ENCODE results near the gene LRRC8C.

The LRRC8C gene

DNA sequence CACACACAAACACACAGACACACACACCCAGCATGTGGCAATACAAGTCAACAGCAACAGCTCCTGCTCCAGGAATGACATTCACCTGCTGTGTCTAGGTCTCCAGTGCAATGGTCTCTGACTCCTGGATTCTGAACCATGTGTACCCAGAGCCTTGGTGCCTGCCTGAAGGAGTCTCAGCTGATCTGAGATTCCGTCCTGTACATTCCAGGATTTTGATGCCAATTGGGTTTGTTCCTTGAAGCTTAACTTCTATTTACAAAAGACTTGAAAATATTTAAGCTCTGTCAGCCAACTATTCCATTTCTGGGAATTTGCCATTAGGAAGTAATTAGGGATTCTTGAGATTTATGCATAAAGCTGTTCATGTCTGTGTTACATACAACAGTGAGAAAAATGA lies 102.6 kb downstream of the LRRC8C start:
- no peak overlapping the region for H3K9ac ChIP-seq (ENCODE audit: low read length)
- H3K27me3 ChIP-seq (ENCODE audit: control insufficient read depth in 1 of 2, insufficient read depth in 1 of 2, low read length in 2 of 2) = no peaks in the 10 kb centered on the region
- no peaks in the 10 kb centered on the region for H3K79me1 ChIP-seq (replicated peaks; ENCODE audit: low read length, poor library complexity, severe bottlenecking)
- no peak for DNase-seq
- H4K8ac ChIP-seq (ENCODE audit: low read length) = no peak overlapping the region
- H3K4me2 ChIP-seq (ENCODE audit: low read length, poor library complexity, severe bottlenecking) = no peak overlapping the region
- H3K4me1 ChIP-seq (ENCODE audit: control insufficient read depth, insufficient read depth, low read depth, low read length) = no peaks in the 10 kb centered on the region
- no peak overlapping the region for H3K27ac ChIP-seq (ENCODE audit: low read length, poor library complexity, severe bottlenecking)
- H3K36me3 ChIP-seq (ENCODE audit: control insufficient read depth in 1 of 2, insufficient read depth in 2 of 2, low read depth in 1 of 2, low read length in 2 of 2) = no peaks in the 10 kb centered on the region
- H3K9me3 ChIP-seq (ENCODE audit: control insufficient read depth, low read length) = no peaks in the 10 kb centered on the region
- H2AK5ac ChIP-seq (ENCODE audit: low read length, severe bottlenecking) = no peak overlapping the region
- no CpG with 5 or more reads among the region's 1 CpG for WGBS
- no peak overlapping the region for H2BK5ac ChIP-seq (ENCODE audit: low read depth, low read length, poor library complexity, severe bottlenecking)
- no peak overlapping the region for H3K18ac ChIP-seq (ENCODE audit: low read depth in 1 of 2, low read length in 2 of 2)
- H2BK15ac ChIP-seq (ENCODE audit: low read depth, poor library complexity, severe bottlenecking) = no peak overlapping the region
- H3K23ac ChIP-seq (ENCODE audit: low read length in 2 of 2) = no peak overlapping the region
- no peak overlapping the region for H3K4ac ChIP-seq (ENCODE audit: low read depth in 1 of 2, low read length in 2 of 2)
- no peak overlapping the region for H3K14ac ChIP-seq (ENCODE audit: low read length in 2 of 2)
- no peak overlapping the region for H4K91ac ChIP-seq (ENCODE audit: low read length)
- H2BK12ac ChIP-seq (ENCODE audit: low read length in 2 of 2) = no peak overlapping the region
- H3K4me3 ChIP-seq (ENCODE audit: insufficient read depth in 1 of 2, low read depth in 1 of 2, low read length in 2 of 2) = no peak overlapping the region
- no peak overlapping the region for H2BK120ac ChIP-seq (ENCODE audit: low read depth, low read length)
- H2AFZ ChIP-seq (ENCODE audit: low read depth, low read length) = no peak overlapping the region

GRCh38 chr1:89736937-89737733 lies 104.2 kb downstream of the LRRC8C start:
- 100% methylated on average over 1 of the region's 5 CpGs for WGBS
- no peak overlapping the region for H3K23ac ChIP-seq (ENCODE audit: low read length in 2 of 2)
- H3K4me1 ChIP-seq (ENCODE audit: control insufficient read depth, insufficient read depth, low read depth, low read length) = no peaks in the 10 kb centered on the region
- no peak overlapping the region for H3K4me2 ChIP-seq (ENCODE audit: low read length, poor library complexity, severe bottlenecking)
- no peak overlapping the region for H3K4ac ChIP-seq (ENCODE audit: low read depth in 1 of 2, low read length in 2 of 2)
- no peak overlapping the region for H3K14ac ChIP-seq (ENCODE audit: low read length in 2 of 2)
- peak; percentile 41 for DNase-seq
- no peak overlapping the region for H3K18ac ChIP-seq (ENCODE audit: low read depth in 1 of 2, low read length in 2 of 2)
- H2AFZ ChIP-seq (ENCODE audit: low read depth, low read length) = no peak overlapping the region
- H3K9me3 ChIP-seq (ENCODE audit: control insufficient read depth, low read length) = no peaks in the 10 kb centered on the region
- no peak overlapping the region for H4K91ac ChIP-seq (ENCODE audit: low read length)
- no peaks in the 10 kb centered on the region for H3K79me1 ChIP-seq (replicated peaks; ENCODE audit: low read length, poor library complexity, severe bottlenecking)
- H3K36me3 ChIP-seq (ENCODE audit: control insufficient read depth in 1 of 2, insufficient read depth in 2 of 2, low read depth in 1 of 2, low read length in 2 of 2) = no peaks in the 10 kb centered on the region
- H4K8ac ChIP-seq (ENCODE audit: low read length) = no peak overlapping the region
- H2BK15ac ChIP-seq (ENCODE audit: low read depth, poor library complexity, severe bottlenecking) = no peak overlapping the region
- no peak overlapping the region for H2AK5ac ChIP-seq (ENCODE audit: low read length, severe bottlenecking)
- H3K27ac ChIP-seq (ENCODE audit: low read length, poor library complexity, severe bottlenecking) = no peak overlapping the region
- H3K4me3 ChIP-seq (ENCODE audit: insufficient read depth in 1 of 2, low read depth in 1 of 2, low read length in 2 of 2) = no peak overlapping the region
- no peak overlapping the region for H3K9ac ChIP-seq (ENCODE audit: low read length)
- H2BK12ac ChIP-seq (ENCODE audit: low read length in 2 of 2) = no peak overlapping the region
- no peak overlapping the region for H2BK120ac ChIP-seq (ENCODE audit: low read depth, low read length)
- no peaks in the 10 kb centered on the region for H3K27me3 ChIP-seq (ENCODE audit: control insufficient read depth in 1 of 2, insufficient read depth in 1 of 2, low read length in 2 of 2)
- H2BK5ac ChIP-seq (ENCODE audit: low read depth, low read length, poor library complexity, severe bottlenecking) = no peak overlapping the region

DNA sequence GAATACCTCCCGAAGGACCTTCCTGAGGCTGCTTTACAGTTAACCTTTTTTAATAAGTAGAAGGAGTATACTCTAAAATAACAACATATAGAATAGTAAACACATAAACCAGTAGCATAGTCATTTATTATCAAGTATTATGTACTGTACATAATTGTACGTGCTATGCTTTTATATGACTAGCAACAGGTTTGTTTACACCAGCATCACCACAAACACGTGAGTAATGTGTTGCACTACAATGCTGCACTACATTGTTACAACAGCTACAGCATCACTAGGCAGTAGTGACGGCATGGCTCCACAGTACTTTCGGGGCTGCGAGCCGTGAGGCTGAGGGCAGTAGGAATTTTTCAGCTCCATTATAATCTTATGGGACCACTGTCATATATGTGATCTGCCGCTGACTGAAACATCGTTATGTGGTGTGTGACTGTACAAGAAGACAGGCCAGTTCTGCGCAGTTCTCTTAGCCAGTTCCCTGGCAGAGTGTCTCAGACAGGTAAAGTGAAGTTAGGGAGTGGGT lies 105.1 kb downstream of the LRRC8C start:
- no peak overlapping the region for H2BK15ac ChIP-seq (ENCODE audit: low read depth, poor library complexity, severe bottlenecking)
- no peak overlapping the region for H3K4me3 ChIP-seq (ENCODE audit: insufficient read depth in 1 of 2, low read depth in 1 of 2, low read length in 2 of 2)
- no peak overlapping the region for H2AFZ ChIP-seq (ENCODE audit: low read depth, low read length)
- no peak overlapping the region for H3K4me2 ChIP-seq (ENCODE audit: low read length, poor library complexity, severe bottlenecking)
- H3K23ac ChIP-seq (ENCODE audit: low read length in 2 of 2) = no peak overlapping the region
- H3K14ac ChIP-seq (ENCODE audit: low read length in 2 of 2) = no peak overlapping the region
- H4K8ac ChIP-seq (ENCODE audit: low read length) = no peak overlapping the region
- H3K9ac ChIP-seq (ENCODE audit: low read length) = no peak overlapping the region
- DNase-seq = peak; percentile 40
- H4K91ac ChIP-seq (ENCODE audit: low read length) = no peak overlapping the region
- no peak overlapping the region for H3K18ac ChIP-seq (ENCODE audit: low read depth in 1 of 2, low read length in 2 of 2)
- H3K4ac ChIP-seq (ENCODE audit: low read depth in 1 of 2, low read length in 2 of 2) = no peak overlapping the region
- no peaks in the 10 kb centered on the region for H3K27me3 ChIP-seq (ENCODE audit: control insufficient read depth in 1 of 2, insufficient read depth in 1 of 2, low read length in 2 of 2)
- H3K79me1 ChIP-seq (replicated peaks; ENCODE audit: low read length, poor library complexity, severe bottlenecking) = no peaks in the 10 kb centered on the region
- whole genome bisulfite sequencing = 91% methylated on average over 9 of the region's 10 CpGs
- H2AK5ac ChIP-seq (ENCODE audit: low read length, severe bottlenecking) = no peak overlapping the region
- no peaks in the 10 kb centered on the region for H3K9me3 ChIP-seq (ENCODE audit: control insufficient read depth, low read length)
- H3K36me3 ChIP-seq (ENCODE audit: control insufficient read depth in 1 of 2, insufficient read depth in 2 of 2, low read depth in 1 of 2, low read length in 2 of 2) = no peaks in the 10 kb centered on the region
- H3K4me1 ChIP-seq (ENCODE audit: control insufficient read depth, insufficient read depth, low read depth, low read length) = no peaks in the 10 kb centered on the region
- H2BK5ac ChIP-seq (ENCODE audit: low read depth, low read length, poor library complexity, severe bottlenecking) = no peak overlapping the region
- peak overlapping the region in 1 of 2 experiments; percentile 7 for H2BK12ac ChIP-seq (ENCODE audit: low read length in 2 of 2)
- no peak overlapping the region for H3K27ac ChIP-seq (ENCODE audit: low read length, poor library complexity, severe bottlenecking)
- no peak overlapping the region for H2BK120ac ChIP-seq (ENCODE audit: low read depth, low read length)

GRCh38 chr1:89739013-89739843 lies 106.3 kb downstream of the LRRC8C start:
- peak overlapping the region; percentile 1 for H3K9ac ChIP-seq (ENCODE audit: low read length)
- no peak overlapping the region for H3K4me2 ChIP-seq (ENCODE audit: low read length, poor library complexity, severe bottlenecking)
- no peaks in the 10 kb centered on the region for H3K9me3 ChIP-seq (ENCODE audit: control insufficient read depth, low read length)
- no peak overlapping the region for H2BK15ac ChIP-seq (ENCODE audit: low read depth, poor library complexity, severe bottlenecking)
- H2AFZ ChIP-seq (ENCODE audit: low read depth, low read length) = no peak overlapping the region
- H2BK12ac ChIP-seq (ENCODE audit: low read length in 2 of 2) = no peak overlapping the region
- H2BK120ac ChIP-seq (ENCODE audit: low read depth, low read length) = no peak overlapping the region
- H3K36me3 ChIP-seq (ENCODE audit: control insufficient read depth in 1 of 2, insufficient read depth in 2 of 2, low read depth in 1 of 2, low read length in 2 of 2) = no peaks in the 10 kb centered on the region
- H4K91ac ChIP-seq (ENCODE audit: low read length) = no peak overlapping the region
- H3K4me1 ChIP-seq (ENCODE audit: control insufficient read depth, insufficient read depth, low read depth, low read length) = no peaks in the 10 kb centered on the region
- H3K23ac ChIP-seq (ENCODE audit: low read length in 2 of 2) = no peak overlapping the region
- H3K79me1 ChIP-seq (replicated peaks; ENCODE audit: low read length, poor library complexity, severe bottlenecking) = no peaks in the 10 kb centered on the region
- H2BK5ac ChIP-seq (ENCODE audit: low read depth, low read length, poor library complexity, severe bottlenecking) = no peak overlapping the region
- no peak overlapping the region for H2AK5ac ChIP-seq (ENCODE audit: low read length, severe bottlenecking)
- no peaks in the 10 kb centered on the region for H3K27me3 ChIP-seq (ENCODE audit: control insufficient read depth in 1 of 2, insufficient read depth in 1 of 2, low read length in 2 of 2)
- H3K27ac ChIP-seq (ENCODE audit: low read length, poor library complexity, severe bottlenecking) = no peak overlapping the region
- DNase-seq = peak; percentile 45
- H3K14ac ChIP-seq (ENCODE audit: low read length in 2 of 2) = no peak overlapping the region
- no peak overlapping the region for H4K8ac ChIP-seq (ENCODE audit: low read length)
- H3K18ac ChIP-seq (ENCODE audit: low read depth in 1 of 2, low read length in 2 of 2) = no peak overlapping the region
- no peak overlapping the region for H3K4me3 ChIP-seq (ENCODE audit: insufficient read depth in 1 of 2, low read depth in 1 of 2, low read length in 2 of 2)
- H3K4ac ChIP-seq (ENCODE audit: low read depth in 1 of 2, low read length in 2 of 2) = no peak overlapping the region
- WGBS = 82% methylated on average over 10 of the region's 10 CpGs
